ENCODE measurements around the gene HTN1. TPM values are rescaled to one million over a fixed set of nuclear protein-coding genes. Genes with fewer than 3 reads are reported as not detected.

Gene HTN1
- total RNA-seq, 2 donors from 2014 or later: not detected

DNA sequence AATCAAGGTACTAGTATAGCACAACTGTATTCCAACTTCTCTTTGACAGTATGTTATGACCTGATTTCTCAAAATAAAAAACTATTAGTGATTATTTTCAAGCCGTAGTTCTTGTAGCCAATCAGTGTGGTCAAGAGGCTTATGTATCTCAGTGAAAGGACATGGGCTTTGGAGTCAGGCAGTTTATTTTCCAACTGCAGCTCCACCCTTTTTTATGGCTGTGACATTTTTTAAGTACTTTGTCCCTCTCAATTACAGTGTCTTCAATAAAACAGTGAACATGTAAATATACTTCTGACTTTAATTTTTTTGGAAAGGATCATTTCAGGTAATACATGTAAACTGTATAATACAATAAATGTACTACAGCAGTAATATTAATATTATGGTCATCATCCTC is 30.0 kb downstream of the HTN1 start:
- Histone ChIP-seq H3K4me3 (no peak overlapping the region), H3K27ac (no peak overlapping the region), H3K9ac (ENCODE audit: low read depth in 2 of 2, low read length in 2 of 2) (no peak overlapping the region), H3K36me3 (no peaks in the 10 kb centered on the region), H3K9me3 (no peaks in the 10 kb centered on the region), H3K4me1 (no peaks in the 10 kb centered on the region), H3K27me3 (no peaks in the 10 kb centered on the region)
- TF ChIP-seq, protein P1, sequence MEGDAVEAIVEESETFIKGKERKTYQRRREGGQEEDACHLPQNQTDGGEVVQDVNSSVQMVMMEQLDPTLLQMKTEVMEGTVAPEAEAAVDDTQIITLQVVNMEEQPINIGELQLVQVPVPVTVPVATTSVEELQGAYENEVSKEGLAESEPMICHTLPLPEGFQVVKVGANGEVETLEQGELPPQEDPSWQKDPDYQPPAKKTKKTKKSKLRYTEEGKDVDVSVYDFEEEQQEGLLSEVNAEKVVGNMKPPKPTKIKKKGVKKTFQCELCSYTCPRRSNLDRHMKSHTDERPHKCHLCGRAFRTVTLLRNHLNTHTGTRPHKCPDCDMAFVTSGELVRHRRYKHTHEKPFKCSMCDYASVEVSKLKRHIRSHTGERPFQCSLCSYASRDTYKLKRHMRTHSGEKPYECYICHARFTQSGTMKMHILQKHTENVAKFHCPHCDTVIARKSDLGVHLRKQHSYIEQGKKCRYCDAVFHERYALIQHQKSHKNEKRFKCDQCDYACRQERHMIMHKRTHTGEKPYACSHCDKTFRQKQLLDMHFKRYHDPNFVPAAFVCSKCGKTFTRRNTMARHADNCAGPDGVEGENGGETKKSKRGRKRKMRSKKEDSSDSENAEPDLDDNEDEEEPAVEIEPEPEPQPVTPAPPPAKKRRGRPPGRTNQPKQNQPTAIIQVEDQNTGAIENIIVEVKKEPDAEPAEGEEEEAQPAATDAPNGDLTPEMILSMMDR (IDR thresholded peaks at IDR 0.05): no peak
- DNase-seq: no peak
- intact Hi-C loops (cut with DNase I): no loop called here

DNA sequence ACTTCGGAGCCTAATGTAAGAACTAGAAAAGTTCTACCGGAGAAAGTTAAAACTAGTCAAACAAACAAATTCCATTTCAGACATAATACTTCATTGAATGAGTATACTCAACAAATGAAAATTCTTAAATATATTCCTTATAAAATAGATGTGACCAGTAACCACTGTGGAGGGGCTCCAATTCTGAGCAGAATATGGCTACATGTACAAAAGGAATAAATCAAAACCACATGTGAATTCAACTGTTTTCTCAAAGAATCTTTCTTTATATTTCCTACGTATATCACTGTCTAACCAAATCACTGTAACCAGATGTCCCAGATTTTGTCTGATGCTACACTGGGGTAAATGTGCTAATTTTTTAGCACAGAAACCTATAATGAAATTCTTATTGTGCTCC is 49.0 kb downstream of the HTN1 start:
- Histone ChIP-seq H3K27ac (no peak overlapping the region), H3K4me3 (no peak overlapping the region), H3K9ac (ENCODE audit: low read depth in 2 of 2, low read length in 2 of 2) (no peak overlapping the region), H3K27me3 (no peaks in the 10 kb centered on the region), H3K36me3 (no peaks in the 10 kb centered on the region), H3K9me3 (no peaks in the 10 kb centered on the region), H3K4me1 (no peaks in the 10 kb centered on the region)
- TF ChIP-seq, protein P1 (IDR thresholded peaks at IDR 0.05): no peak
- intact Hi-C loops (cut with DNase I): no loop called here
- no peak for DNase-seq

Other genes starting within 250 kb of the HTN1 start
- under 1 TPM in 1 of 2 donors, not detected in 1; 0.19 TPM for gene SULT1E1, start 190.3 kb upstream of the HTN1 start, total RNA-seq
- not detected for gene CSN1S1, start 119.4 kb upstream of the HTN1 start, total RNA-seq
- gene CSN2, start 84.7 kb upstream of the HTN1 start, total RNA-seq: not detected
- not detected for gene STATH, start 54.5 kb upstream of the HTN1 start, total RNA-seq
- not detected for gene HTN3, start 22.0 kb upstream of the HTN1 start, total RNA-seq
- not detected for gene PRR27, start 103.8 kb downstream of the HTN1 start, total RNA-seq
- gene ODAM, start 145.3 kb downstream of the HTN1 start, total RNA-seq: under 1 TPM in 1 of 2 donors, not detected in 1; 0.90 TPM
- gene FDCSP, start 175.7 kb downstream of the HTN1 start, total RNA-seq: under 1 TPM in 1 of 2 donors, not detected in 1; 0.49 TPM
- gene CSN3, start 192.2 kb downstream of the HTN1 start, total RNA-seq: not detected

Data from colonic mucosa (tissue), 4 donors.